ENCODE data around the gene TBX5.

TBX5 gene

GRCh38 chr12:114409852-114410600 is 4.1 kb upstream of the TBX5 start:
- Histone ChIP-seq H3K36me3 (ENCODE audit: control insufficient read depth, insufficient read depth, low read length) (no peaks in the 10 kb centered on the region), H3K27me3 (replicated peaks; ENCODE audit: control insufficient read depth, insufficient read depth, low read length) (no peaks in the 10 kb centered on the region; the same call in none of the 2 replicates), H3K4me3 (replicated peaks; ENCODE audit: low read depth, low read length) (no peak overlapping the region)
- TF ChIP-seq CTCF (IDR thresholded peaks at IDR 0.05; ENCODE audit: insufficient read depth, low read length, poor library complexity, severe bottlenecking) = no peak
- DNase-seq (ENCODE audit: extremely low read depth, insufficient read length) = no peak

GRCh38 chr12:114408886-114409851 is 3.2 kb upstream of the TBX5 start:
- no peak overlapping the region for H3K4me3 ChIP-seq (replicated peaks; ENCODE audit: low read depth, low read length)
- no peaks in the 10 kb centered on the region; the same call in none of the 2 replicates for H3K27me3 ChIP-seq (replicated peaks; ENCODE audit: control insufficient read depth, insufficient read depth, low read length)
- no peak for TF ChIP-seq CTCF (IDR thresholded peaks at IDR 0.05; ENCODE audit: insufficient read depth, low read length, poor library complexity, severe bottlenecking)
- no peaks in the 10 kb centered on the region for H3K36me3 ChIP-seq (ENCODE audit: control insufficient read depth, insufficient read depth, low read length)
- no peak for DNase-seq (ENCODE audit: extremely low read depth, insufficient read length)

- Histone ChIP-seq H3K27me3 (replicated peaks; ENCODE audit: control insufficient read depth, insufficient read depth, low read length) (no peaks in the 10 kb centered on the region; the same call in none of the 2 replicates), H3K4me3 (replicated peaks; ENCODE audit: low read depth, low read length) (no peak overlapping the region), H3K36me3 (ENCODE audit: control insufficient read depth, insufficient read depth, low read length) (no peaks in the 10 kb centered on the region)
- TF ChIP-seq CTCF (IDR thresholded peaks at IDR 0.05; ENCODE audit: insufficient read depth, low read length, poor library complexity, severe bottlenecking) = no peak
- DNase-seq (ENCODE audit: extremely low read depth, insufficient read length) = no peak
Measured at GRCh38 chr12:114408471-114408885, 2.5 kb upstream of the TBX5 start.

- TF ChIP-seq CTCF (IDR thresholded peaks at IDR 0.05; ENCODE audit: insufficient read depth, low read length, poor library complexity, severe bottlenecking) = no peak
- H3K27me3 ChIP-seq (replicated peaks; ENCODE audit: control insufficient read depth, insufficient read depth, low read length) = no peaks in the 10 kb centered on the region; the same call in none of the 2 replicates
- DNase-seq (ENCODE audit: extremely low read depth, insufficient read length) = no peak
- H3K36me3 ChIP-seq (ENCODE audit: control insufficient read depth, insufficient read depth, low read length) = no peaks in the 10 kb centered on the region
- no peak overlapping the region for H3K4me3 ChIP-seq (replicated peaks; ENCODE audit: low read depth, low read length)
Measured at GRCh38 chr12:114407842-114408411, 2.0 kb upstream of the TBX5 start.

GRCh38 chr12:114406984-114407841 is 1.3 kb upstream of the TBX5 start:
- no peak for DNase-seq (ENCODE audit: extremely low read depth, insufficient read length)
- no peaks in the 10 kb centered on the region for H3K36me3 ChIP-seq (ENCODE audit: control insufficient read depth, insufficient read depth, low read length)
- H3K27me3 ChIP-seq (replicated peaks; ENCODE audit: control insufficient read depth, insufficient read depth, low read length) = no peaks in the 10 kb centered on the region; the same call in none of the 2 replicates
- H3K4me3 ChIP-seq (replicated peaks; ENCODE audit: low read depth, low read length) = no peak overlapping the region
- TF ChIP-seq CTCF (IDR thresholded peaks at IDR 0.05; ENCODE audit: insufficient read depth, low read length, poor library complexity, severe bottlenecking) = no peak

Measured in GM06990 (cell line).